ENCODE measurements around the gene UNC13D.

DNA sequence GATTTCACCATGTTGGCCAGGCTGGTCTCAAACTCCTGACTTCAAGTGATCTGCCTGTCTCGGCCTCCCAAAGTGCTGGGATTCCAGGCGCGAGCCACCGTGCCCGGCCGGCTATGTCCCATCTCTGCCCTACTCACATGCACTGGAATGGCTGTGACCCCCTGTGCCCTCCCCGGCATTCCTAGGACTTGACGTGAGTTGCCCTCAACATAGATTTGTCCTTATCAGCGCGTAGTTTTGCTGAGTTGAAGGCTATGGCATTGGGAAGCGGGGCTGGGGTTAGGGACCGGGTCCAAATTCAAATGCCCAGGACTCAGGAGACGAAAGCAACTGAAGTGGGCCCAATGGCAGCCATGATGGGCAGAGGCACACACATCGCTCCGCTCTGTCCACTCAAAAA, 5.8 kb downstream of the UNC13D start:
- TF ChIP-seq YY1 (IDR thresholded peaks at IDR 0.05; ENCODE audit: insufficient read depth, insufficient read length): no peak
- no peak for TF ChIP-seq SUZ12 (IDR thresholded peaks at IDR 0.05; ENCODE audit: extremely low read depth, insufficient read depth, insufficient read length)
